Measurements from ENCODE around the gene RPA4. TPM values are rescaled to one million over a fixed set of nuclear protein-coding genes. Genes with fewer than 3 reads are reported as not detected.
"Not testable (repeated sequence)": the region's sequence is repeated elsewhere in the genome, so short reads cannot be mapped to it uniquely, and the experiment has no call there.

The RPA4 gene
- total RNA-seq = 0.19 TPM
- long read RNA-seq = 0 reads

- ATAC-seq (no peak), DNase-seq (ENCODE audit: missing footprints) (no peak)
- intact Hi-C loops (cut with DNase I) = no loop called here
Measured at GRCh38 chrX:96883608-96884007, at the start of gene RPA4. Gene RPA4, plus strand, starts transcription at chrX:96883908. Its CDS starts 403 bp downstream, at chrX:96884311.

- intact Hi-C loops (cut with DNase I) = no loop called here
- DNase-seq (ENCODE audit: missing footprints) (no peak), ATAC-seq (no peak)
Measured at GRCh38 chrX:96834137-96834536, 49.6 kb upstream of the RPA4 start.

GRCh38 chrX:96835660-96836289, 47.9 kb upstream of the RPA4 start:
- ATAC-seq (no peak), DNase-seq (ENCODE audit: missing footprints) (no peak)
- intact Hi-C loops (cut with DNase I) = no loop called here

- no peak for ATAC-seq
- DNase-seq (ENCODE audit: missing footprints) = no peak
- intact Hi-C loops (cut with DNase I) = no loop called here
Measured at GRCh38 chrX:96837808-96838207, 45.9 kb upstream of the RPA4 start.

GRCh38 chrX:96838537-96838936, 45.2 kb upstream of the RPA4 start:
- DNase-seq (ENCODE audit: missing footprints) (no peak), ATAC-seq (no peak)
- intact Hi-C loops (cut with DNase I) = no loop called here

- ATAC-seq (no peak), DNase-seq (ENCODE audit: missing footprints) (no peak)
- intact Hi-C loops (cut with DNase I) = loop anchor here (5.0 kb wide), 1 partner anchor 69 kb away; no protein-coding TSS in a partner anchor
Measured at GRCh38 chrX:96841325-96841724, 42.4 kb upstream of the RPA4 start.

- ATAC-seq; DNase-seq (ENCODE audit: missing footprints): not testable (repeated sequence)
- intact Hi-C loops (cut with DNase I) = loop anchor here (5.0 kb wide), 1 partner anchor 70 kb away; no protein-coding TSS in a partner anchor
Measured at GRCh38 chrX:96841866-96842265, 41.8 kb upstream of the RPA4 start.

- DNase-seq (ENCODE audit: missing footprints) = no peak
- ATAC-seq = no peak
- intact Hi-C loops (cut with DNase I) = loop anchor here (5.0 kb wide), 1 partner anchor 71 kb away; no protein-coding TSS in a partner anchor
Measured at GRCh38 chrX:96843566-96843965, 40.1 kb upstream of the RPA4 start.

GRCh38 chrX:96846841-96847240, 36.9 kb upstream of the RPA4 start:
- DNase-seq (ENCODE audit: missing footprints) (no peak), ATAC-seq (no peak)
- intact Hi-C loops (cut with DNase I) = no loop called here

- ATAC-seq; DNase-seq (ENCODE audit: missing footprints); intact Hi-C loops (cut with DNase I): not testable (repeated sequence)
Measured at GRCh38 chrX:96859422-96859821, 24.3 kb upstream of the RPA4 start.

- intact Hi-C loops (cut with DNase I) = no loop called here
- DNase-seq (ENCODE audit: missing footprints) (no peak), ATAC-seq (no peak)
Measured at GRCh38 chrX:96861218-96861617, 22.5 kb upstream of the RPA4 start.

- intact Hi-C loops (cut with DNase I) = no loop called here
- ATAC-seq (no peak), DNase-seq (ENCODE audit: missing footprints) (no peak)
Measured at GRCh38 chrX:96861661-96862060, 22.0 kb upstream of the RPA4 start.

- DNase-seq (ENCODE audit: missing footprints) (no peak), ATAC-seq (no peak)
- intact Hi-C loops (cut with DNase I) = no loop called here
Measured at GRCh38 chrX:96884027-96884426, 319 bp downstream of the RPA4 start.

GRCh38 chrX:96889726-96890125, 6.0 kb downstream of the RPA4 start:
- intact Hi-C loops (cut with DNase I) = no loop called here
- DNase-seq (ENCODE audit: missing footprints) (no peak), ATAC-seq (no peak)

- ATAC-seq (no peak), DNase-seq (ENCODE audit: missing footprints) (no peak)
- intact Hi-C loops (cut with DNase I) = no loop called here
Measured at GRCh38 chrX:96906741-96907140, 23.0 kb downstream of the RPA4 start.

- intact Hi-C loops (cut with DNase I) = no loop called here
- ATAC-seq = no peak
Measured at GRCh38 chrX:96907516-96908272, 24.0 kb downstream of the RPA4 start.

GRCh38 chrX:96909291-96909690, 25.6 kb downstream of the RPA4 start:
- DNase-seq (ENCODE audit: missing footprints) (no peak), ATAC-seq (no peak)
- intact Hi-C loops (cut with DNase I) = no loop called here

More at GRCh38 chrX:96907516-96908272, 24.0 kb downstream of the RPA4 start:
- DNase-seq (ENCODE audit: missing footprints) = no peak

GRCh38 chrX:96918864-96919263, 35.2 kb downstream of the RPA4 start:
- ATAC-seq (no peak), DNase-seq (ENCODE audit: missing footprints) (no peak)
- intact Hi-C loops (cut with DNase I) = no loop called here

GRCh38 chrX:96919672-96920071, 36.0 kb downstream of the RPA4 start:
- intact Hi-C loops (cut with DNase I) = no loop called here
- ATAC-seq (no peak), DNase-seq (ENCODE audit: missing footprints) (peak; percentile 22)

- ATAC-seq (no peak), DNase-seq (ENCODE audit: missing footprints) (no peak)
- intact Hi-C loops (cut with DNase I) = no loop called here
Measured at GRCh38 chrX:96924581-96924980, 40.9 kb downstream of the RPA4 start.

All from Right ventricle myocardium inferior (tissue), 1 donor.